Stimulated activated CD4-positive, alpha-beta T cell treated with anti-CD3 and anti-CD28 coated beads, Interleukin-2, amount 100 ng/mL, for 24 hours (primary cell): ENCODE results near the gene TMPRSS13.
"Not testable (repeated sequence)": the region's sequence is repeated elsewhere in the genome, so short reads cannot be mapped to it uniquely, and the experiment has no call there.

Experiments used
- DNase-seq, 2 donors: peaks; one replicate each; pipeline ENCODE4 v3.0.0-alpha.2; 2020

TMPRSS13 gene

DNA sequence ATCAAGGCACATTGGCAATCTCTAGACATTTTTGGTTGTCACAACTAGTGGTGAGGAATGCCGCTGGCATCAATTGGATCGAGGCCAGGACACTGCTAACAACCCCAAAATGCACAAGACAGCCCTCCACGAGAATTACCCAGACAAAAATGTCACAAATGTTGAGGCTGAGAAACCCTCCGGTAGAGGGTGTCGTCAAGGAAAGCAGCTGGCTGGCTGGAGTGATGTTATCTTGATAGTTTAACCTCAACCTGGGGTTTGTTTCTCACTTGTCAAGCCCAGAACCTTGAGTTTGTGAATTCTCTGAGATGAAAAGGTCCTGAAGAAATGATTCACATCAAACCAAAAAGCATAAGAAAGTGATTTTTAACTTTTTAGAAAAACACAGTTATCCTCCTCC, 21.1 kb upstream of the TMPRSS13 start:
- DNase-seq = peak; percentile 52 to 53

DNA sequence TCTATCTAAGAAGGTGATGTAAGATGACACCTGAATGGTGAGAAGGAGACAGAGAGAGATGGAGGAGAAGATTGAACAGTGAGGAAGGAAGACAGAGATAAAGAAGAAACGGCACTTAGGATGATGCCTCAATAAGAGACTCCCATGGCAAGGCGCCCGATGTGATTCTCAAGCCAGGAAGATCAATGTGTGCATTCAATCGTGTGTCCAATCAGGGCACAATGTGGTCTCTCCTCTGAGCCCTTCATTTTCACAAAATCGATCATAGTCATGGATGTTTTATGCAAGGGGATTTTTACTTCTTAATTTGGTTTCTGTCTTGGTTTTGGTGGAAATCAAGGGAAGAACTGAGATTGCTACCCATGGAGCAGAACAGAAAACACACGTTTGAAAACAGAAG, 19.9 kb upstream of the TMPRSS13 start:
- no peak for DNase-seq

DNA sequence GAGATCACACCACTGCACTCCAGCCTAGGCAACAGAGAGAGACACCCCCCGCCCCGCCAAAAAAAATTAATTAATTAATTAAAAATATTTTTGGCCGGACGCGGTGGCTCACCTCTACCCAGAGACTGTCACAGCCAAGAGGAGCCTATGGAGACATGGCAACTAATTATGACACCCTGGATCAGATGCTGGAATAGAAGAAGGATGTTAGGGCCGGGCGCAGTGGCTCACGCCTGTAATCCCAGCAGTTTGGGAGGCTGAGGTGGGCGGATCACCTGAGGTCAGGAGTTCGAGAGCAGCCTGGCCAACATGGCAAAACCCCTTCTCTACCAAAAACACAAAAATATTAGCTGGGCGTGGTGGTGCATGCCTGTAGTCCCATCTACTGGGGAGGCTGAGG, 19.3 kb upstream of the TMPRSS13 start:
- DNase-seq = not testable (repeated sequence)

DNA sequence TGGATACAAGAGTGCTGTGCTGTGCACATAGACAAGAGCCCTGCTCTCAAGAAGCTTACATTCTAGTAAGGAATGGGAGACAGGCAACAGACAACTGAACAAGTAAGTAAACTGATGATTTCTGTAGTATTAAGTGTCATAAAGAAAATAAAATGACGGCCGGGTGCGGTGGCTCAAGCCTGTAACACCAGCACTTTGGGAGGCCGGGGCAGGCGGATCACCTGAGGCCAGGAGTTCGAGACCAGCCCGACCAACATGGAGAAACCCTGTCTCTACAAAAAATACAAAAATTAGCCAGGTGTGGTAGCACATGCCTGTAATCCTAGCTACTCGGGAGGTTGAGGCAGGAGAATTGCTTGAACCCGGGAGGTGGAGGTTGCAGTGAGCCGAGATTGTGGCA, 18.5 kb upstream of the TMPRSS13 start:
- not testable (repeated sequence) for DNase-seq

DNA sequence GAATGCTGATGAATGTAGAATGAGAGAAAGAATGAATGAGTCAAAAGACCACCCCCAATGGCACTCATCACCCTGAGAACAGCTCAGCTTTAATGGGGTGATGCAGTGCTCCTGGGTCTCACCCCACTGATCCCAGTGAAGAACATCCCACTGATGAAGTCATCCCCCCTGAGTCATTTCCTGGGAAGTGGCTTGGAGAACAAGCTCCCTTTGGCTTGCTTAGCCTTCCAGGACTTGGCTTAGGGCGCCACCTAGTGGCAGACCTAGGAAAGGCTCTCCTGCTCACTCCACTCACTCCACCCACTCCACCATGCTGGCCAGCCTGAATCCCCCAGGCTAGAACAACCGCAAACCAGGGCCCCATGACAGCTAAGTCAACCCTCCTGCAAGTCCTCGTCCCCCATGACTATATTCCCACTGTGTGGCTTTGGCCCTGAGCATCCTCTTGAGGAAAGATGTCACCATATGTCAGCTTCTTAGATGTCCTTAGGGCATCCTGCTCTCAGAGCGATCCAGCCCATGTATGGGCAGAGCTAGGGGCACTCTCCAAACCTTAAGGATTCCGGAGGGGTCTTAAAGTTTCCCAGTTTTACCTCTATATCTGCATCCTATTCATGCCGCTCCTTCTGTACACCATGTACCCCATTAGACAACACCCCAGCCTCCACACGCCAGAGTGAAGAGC, 17.8 kb upstream of the TMPRSS13 start:
- peak; percentile 88 to 92 for DNase-seq

DNA sequence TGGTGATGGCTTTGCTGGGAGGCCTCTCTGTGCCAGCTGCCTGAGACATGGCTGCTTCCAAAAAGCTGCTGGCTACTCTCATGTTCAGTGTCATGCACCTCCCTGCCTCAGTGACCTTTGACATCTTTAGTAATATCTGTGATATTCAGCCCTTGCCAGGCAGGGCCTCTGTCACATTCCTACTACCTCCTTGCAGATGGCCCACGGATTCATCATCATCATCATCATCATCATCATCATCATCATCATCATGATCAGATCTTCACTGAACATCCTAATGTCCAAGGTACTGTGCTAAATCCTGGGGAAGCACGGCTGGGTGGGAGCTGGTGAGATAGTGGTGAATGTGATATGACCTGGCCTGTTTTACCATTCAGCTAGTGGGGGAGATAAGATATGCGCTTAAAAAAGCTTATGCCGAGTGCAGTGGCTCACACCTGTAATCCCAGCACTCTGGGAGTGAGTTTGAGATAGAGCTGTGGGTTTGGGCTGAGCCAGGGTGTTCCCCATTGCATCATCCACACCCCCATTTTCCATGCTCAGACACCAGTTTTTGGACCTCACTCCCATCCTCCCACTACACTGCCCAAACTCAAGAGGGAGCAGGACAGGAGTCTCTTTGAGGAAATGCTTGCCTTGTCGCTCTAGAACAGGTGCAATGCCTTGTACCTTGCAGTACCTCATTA, 17.1 kb upstream of the TMPRSS13 start:
- DNase-seq = no peak

DNA sequence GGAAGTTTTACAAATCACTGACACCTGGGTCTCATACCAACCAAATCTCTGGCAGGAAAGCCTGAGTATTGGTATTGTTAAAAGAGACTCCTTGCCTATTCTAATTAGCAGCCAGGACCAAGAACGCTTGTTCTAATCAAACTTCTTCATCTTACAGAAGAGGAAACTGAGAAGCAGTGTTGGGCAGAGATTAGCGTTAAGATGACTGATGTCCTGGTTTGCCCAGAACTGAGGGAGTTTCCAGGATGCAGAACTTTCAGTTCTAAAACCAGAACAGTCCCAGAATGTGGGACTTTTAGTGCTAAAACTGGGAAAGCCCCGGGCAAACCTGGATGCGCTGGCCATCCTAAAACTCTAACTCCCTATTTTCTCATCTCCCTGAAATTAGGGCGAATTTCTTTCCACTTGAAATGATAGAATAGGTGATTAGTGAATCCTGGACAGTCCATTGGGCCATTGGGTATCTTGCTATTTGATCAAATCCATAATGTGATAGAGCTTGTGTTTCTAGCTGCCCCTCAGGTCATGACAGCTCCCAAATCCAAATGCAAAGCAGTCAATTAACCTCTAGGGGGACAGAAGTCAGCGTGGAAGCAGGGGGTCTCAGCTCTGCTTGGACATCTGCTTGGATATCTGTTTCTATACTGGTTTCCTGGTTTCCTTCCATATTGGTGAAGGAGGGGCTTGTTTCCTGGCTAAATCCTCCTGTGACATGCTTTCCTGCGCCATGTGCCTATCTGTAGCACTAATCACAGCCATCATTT, 16.0 kb upstream of the TMPRSS13 start:
- DNase-seq = peak in 1 of 2 donors; percentile 16

DNA sequence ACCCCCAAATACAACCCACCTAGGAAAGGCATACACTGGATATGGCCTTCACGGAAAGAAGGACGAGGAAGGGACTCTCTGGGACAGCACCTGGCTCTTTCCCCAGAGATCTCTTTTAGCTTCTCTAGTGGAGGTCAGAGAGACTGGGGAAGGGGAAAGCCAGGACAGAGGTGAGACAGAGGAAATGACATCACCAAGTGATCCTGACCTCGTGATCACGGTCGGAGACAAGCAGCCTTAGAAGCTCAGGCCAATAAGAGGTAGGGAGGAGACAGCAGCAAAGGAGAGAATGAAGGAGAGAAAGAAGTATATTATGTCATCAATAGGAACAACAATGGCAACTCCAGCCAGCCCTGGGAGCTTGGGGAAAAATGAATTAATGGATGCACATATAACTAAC, 15.4 kb upstream of the TMPRSS13 start:
- peak in 1 of 2 donors; percentile 9 for DNase-seq

DNA sequence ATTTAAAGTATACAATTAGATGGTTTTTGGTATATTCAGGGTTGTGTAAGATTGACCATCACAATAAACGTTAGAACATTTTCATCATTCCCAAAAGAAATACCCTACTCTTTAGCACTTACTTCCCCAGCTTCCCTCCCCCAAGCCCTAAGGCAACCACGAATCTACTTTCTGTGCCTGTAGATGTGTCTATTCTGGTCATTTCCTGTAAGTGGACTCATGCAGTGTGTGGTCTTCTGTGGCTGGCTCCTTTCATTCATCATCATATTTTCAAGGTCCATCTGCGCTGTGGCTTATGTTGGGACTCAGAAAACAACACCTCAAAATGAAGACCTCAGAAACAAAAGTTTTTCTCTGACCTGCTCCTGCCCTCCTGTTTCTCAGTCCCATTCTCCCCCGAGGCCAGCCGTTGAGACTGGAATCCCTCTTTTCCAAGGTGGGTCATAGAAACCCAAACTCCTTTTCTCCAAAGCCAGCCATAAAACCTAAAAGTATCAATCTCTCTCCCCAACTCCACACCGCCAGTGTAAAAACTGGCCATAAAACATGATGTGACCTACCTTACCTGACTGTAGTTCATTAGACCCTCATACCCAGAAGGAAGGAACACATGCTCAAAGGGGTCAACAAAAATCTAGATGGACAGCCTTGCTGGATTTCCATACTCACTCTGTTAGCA, 12.9 kb upstream of the TMPRSS13 start:
- peak in 1 of 2 donors; percentile 4 for DNase-seq

DNA sequence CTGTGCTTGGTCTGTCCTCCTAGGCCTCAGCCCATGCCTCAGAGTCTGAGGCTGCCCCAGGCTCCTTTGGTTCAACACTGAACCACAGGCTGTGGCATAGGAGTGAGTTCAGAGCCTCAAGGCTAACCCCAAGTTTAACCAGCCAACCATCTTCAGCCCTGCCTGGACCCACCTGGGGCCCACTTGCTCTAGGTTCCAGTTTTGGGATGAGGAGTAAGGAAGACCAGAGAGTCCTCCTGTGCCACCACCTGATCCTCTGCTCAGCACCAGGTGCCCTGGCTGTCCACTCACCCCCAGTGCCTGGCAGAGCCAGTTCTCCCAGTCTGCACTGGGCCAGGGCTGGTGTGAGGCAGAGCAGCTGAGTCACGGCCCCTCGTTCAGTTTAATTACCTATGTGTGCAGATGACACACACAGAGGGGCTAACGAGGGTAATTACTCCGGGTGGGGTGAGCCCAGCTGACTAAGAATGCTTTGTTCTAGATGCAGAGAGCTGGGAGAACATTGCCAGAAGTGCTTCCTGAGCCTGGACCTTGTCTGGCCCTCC, 12.0 kb upstream of the TMPRSS13 start:
- DNase-seq = peak in 1 of 2 donors; percentile 12

DNA sequence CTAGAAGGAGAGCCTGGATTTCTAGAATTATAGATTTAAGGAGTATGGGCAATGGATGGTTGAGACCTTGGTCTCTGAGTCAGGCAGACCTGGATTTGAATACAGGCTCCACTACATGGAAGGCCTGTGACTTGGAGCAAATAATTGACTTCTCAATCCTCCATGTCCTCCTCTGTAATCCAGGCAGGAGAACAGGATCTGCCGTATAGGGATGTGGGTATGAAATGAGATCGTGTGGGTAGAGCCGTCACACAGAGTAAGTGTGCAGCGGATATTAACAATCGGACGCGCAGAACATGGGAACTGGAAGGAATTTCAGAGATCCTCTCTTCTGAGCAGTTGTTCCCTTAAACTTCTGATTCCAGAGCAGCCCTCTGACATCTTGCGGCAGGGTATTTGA, 11.5 kb upstream of the TMPRSS13 start:
- DNase-seq = no peak

DNA sequence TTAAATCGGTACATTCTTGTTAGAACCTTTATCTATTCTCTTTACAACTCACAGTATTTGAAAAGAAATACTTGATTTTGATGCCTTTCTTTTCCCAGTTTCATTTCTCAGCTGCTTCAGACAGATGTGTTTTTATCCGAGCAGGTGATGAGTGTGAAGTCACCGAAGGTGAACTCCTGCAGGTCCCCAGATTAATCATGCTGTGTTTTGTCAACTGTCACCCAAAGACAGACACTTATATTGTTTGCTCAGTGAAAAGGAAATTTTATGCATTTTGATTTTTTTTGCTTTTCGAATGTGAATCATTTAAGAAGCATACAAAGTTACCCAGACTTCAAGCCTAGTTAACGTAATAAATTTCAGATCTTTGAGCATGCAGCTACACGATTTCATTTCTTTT, 7.8 kb upstream of the TMPRSS13 start:
- DNase-seq = no peak

DNA sequence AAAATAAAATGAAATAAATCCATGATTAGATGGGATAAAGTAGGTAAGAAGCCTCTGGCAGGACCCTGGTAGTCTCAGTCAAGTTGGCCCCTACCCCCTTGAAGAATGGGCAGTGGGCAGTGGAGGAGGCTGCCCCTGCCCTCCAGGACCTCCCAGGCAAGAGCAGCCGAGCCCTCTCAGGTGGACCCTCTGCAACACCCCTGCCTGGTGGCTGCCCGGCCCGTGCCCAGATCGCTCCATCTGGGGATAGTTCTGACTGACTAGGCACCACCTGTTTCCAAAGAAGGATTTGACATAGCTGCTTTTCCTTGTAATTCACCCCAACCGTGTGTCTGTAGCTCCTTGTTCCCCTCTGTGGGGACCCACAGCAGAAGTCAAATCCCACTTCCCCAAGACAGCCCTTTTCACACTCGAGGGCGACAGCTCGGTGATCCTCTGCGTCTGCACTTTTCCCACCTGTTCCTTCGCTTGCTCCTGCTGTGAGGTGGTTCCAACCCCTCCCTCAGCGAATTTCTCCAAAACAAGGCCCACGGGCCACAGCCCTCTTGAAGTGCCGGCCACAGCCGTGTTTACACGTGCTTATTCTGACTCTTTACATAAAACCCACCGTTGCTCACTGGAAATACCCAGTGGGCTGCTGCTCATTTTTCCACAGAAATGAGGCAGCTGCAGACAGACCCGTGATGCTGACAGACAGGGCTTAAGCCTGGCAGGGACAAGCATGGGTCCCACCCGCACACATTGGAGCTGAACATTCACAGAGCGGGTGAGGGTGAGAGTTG, 5.5 kb upstream of the TMPRSS13 start:
- DNase-seq = no peak

DNA sequence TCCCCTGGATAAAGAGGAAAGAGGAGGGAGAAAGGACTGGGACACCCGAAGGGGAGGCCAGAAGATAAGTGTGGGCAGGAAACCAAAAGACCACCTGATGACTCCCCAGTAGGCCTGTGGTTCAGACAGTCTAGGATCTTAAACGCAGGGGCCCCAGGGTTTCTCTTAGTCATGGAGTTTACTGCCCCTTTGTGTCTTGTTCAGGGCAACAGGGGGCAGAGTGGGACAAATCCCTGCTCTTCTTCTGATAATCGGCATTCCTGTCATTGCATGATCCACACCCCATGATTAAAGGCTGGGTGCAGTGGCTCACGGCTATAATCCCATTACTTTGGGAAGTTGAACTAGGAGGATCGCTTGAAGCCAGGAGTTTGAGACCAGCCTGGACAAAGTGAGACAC, 4.7 kb upstream of the TMPRSS13 start:
- DNase-seq = no peak

DNA sequence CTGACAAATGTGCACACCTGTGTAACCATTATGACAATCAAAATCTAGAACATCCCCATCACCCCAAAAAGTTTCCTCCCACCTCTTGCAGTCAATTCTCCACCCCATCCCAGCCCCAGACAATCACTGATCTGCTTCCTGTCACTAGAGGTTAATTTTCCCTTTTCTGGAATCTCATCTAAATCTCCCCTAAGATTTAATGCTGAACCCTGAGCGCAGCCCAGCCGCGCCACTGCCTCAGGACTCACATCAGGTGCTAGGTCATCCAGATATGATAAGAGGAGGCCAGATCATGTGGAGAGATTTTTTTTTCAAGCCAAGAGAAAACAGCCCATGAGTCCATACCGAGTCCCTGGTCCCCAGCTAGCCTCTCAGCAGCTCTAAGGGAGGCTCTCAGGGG, 4.3 kb upstream of the TMPRSS13 start:
- no peak for DNase-seq

DNA sequence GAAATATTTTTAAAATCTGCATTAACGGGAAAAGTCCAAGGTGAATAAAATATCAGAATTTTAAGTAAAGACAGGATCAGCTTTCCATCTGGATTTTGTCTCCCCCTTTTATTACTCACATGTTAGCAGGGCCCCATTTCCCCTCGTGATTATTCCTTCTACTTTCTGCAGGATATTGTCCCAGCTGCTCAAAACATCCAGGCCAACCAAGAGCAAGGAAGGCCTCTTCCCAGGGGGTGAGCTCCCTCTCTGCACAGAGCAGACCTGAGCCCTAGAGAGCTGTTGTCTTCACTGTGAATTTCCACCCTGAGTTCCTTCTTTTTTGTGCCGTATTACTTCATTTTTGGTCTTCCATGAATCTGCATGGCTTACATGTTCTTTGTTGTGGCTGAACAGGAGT, 3.7 kb upstream of the TMPRSS13 start:
- DNase-seq = no peak

DNA sequence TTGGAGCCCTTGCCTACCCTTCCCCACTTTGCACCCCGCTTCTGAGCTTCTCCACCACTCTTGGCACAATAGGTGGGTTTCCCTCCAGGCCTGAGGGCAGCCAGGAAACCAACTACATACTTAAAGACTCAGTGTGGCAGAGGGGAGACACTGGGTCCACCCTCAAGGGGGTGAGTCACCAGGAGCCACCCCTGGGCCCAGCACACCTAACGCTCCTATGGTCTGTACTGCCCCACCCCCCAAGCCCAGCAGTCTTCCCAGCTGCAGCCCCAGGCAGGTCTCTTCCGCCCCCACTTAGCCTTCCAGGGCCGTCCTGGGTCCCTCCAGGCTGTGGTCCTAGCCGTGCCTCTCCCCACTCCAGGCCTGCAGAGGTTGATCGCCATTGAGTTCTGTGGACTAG, 3.2 kb upstream of the TMPRSS13 start:
- no peak for DNase-seq

DNA sequence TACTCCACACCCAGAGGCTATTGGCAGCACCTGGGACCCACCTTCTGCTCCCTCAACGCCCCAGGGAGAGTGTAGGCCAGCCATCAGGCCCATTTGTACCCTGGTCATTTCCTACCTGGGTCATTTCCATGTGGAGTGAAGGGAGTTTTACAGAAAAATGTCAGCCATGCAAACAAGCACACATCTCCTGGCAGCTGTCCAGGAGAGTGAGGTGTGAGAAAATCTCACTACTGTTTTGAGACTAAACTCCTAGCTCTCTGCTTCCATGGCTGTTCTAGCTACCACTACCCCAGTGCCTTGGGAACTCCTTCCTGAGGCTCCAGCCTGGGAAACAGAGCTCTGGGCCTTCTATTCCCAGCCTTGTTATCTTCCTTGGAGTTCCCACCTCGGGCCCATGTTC, 2.8 kb upstream of the TMPRSS13 start:
- DNase-seq = peak; percentile 48 to 76

DNA sequence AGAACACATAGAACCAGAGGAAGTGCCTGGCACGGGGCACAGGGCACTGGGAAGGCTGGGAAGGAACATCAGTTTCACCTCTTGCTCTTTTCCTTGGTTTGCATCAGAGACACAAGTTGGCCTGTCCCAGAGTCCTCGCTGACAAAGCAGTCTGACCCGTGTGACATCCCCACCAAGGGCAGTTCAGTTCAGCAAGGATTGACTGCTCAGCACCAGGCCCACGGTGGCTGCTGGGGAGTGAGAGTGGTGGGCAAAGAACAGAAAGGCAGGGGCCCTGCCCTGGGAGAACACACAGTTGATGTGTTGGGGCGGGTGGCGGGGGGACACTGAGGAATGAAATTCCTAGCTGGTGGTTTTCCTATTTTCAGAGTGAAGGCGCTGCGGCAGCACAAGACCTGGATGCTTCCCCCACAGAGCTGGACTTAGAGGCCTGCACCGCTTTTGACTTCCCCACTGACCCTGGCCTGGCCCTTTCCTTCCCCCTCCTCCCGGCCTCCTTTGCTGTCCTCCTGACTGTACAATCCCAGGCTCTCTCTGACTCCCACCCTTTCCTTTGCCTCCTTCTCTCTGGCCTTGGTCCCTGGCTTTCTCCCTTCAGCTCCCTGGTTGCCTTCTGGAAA, 2.2 kb upstream of the TMPRSS13 start:
- no peak for DNase-seq

DNA sequence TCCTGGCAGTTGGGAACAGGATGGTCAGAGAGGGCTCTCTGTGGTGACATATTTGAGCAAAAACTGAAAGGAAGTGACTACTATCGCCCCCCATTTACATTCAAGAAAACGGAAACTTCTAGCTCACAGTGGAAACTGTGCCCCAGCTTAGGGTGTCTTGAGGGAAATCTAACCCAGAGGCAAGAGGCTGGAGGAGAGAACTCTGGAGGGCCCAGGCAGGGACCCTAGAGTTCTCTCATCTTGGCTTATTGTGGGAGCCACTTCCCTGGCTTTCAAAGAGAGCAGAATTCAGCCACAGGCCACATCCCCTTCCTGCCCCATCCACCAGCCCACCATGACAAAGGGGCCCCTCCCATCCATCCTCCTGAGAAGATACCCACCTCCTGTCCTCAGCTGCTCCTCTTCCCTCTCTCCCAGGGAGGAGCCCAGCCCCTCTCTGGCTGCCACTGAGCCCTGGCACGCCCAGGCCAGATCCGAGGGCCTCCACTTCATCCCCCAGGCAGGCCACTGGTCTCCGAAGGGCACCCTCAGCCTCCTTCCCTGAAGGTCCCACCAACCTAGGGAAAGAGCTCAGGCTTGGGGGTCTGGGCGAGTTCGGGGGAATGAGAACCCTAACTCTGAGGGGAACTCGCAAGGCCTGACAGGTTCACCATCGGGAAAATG, 1.6 kb upstream of the TMPRSS13 start:
- no peak for DNase-seq

DNA sequence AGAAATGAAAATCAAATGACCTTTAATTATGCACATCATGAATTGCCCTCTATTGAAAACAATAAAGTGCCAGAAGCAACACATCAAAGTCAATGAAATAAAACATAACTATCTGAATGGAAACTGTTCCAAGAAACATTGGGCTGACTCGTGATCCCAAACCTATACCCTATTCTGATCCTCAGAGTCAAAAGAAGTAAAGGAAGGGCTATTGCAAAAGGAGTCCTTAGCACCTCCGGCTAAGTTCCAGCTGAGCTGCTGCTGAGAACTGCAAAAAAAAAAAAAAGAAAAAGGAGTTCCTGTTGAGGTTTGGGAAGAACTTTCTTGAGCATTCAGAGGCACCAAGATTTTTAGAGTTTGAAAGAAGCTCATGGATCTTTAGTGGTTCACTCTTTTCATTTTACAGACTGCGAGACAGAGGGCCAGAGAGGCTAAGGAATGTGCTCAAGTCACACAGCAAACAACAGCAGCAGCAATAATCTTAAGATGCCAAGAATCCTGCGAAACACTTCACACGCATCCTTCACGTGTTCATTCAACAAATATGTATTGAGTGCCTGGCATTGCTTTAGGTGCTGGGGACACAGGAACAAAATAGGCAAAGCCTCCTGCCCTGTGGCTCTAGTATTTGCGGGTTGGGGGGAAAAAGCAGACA, 841 bp upstream of the TMPRSS13 start:
- no peak for DNase-seq
